ENCODE results near the gene TFB1M. TPM values are rescaled to one million over a fixed set of nuclear protein-coding genes. Genes with fewer than 3 reads are reported as not detected.
"Not testable (repeated sequence)": the region's sequence is repeated elsewhere in the genome, so short reads cannot be mapped to it uniquely, and the experiment has no call there.

TFB1M gene
- total RNA-seq, 1 donor from 2014 or later, result 41.4 TPM

GRCh38 chr6:155274106-155274505, 40.2 kb downstream of the TFB1M start:
- Mint-ChIP-seq H3K9me3 (no peaks in the 10 kb centered on the region), H3K27ac (no peak overlapping the region), H3K4me1 (peaks cover 4% of the 10 kb centered on the region), H3K36me3 (ENCODE audit: low read depth) (peaks cover 22% of the 10 kb centered on the region), H3K4me3 (no peak overlapping the region), H3K27me3 (no peaks in the 10 kb centered on the region)
- intact Hi-C loops (cut with micrococcal nuclease), result no loop called here
- DNase-seq, result no peak

GRCh38 chr6:155273431-155273830, 40.9 kb downstream of the TFB1M start:
- no peak for DNase-seq
- H3K27me3 Mint-ChIP-seq, result no peaks in the 10 kb centered on the region
- no peak overlapping the region for H3K4me3 Mint-ChIP-seq
- peak overlapping the region; percentile 21 for H3K27ac Mint-ChIP-seq
- intact Hi-C loops (cut with micrococcal nuclease), result no loop called here
- H3K9me3 Mint-ChIP-seq, result no peaks in the 10 kb centered on the region
- peaks cover 22% of the 10 kb centered on the region for H3K36me3 Mint-ChIP-seq (ENCODE audit: low read depth)
- peaks cover 4% of the 10 kb centered on the region for H3K4me1 Mint-ChIP-seq

- Mint-ChIP-seq H3K4me3 (no peak overlapping the region), H3K36me3 (ENCODE audit: low read depth) (peaks cover 20% of the 10 kb centered on the region), H3K27ac (no peak overlapping the region), H3K4me1 (peaks cover 8% of the 10 kb centered on the region), H3K9me3 (no peaks in the 10 kb centered on the region), H3K27me3 (no peaks in the 10 kb centered on the region)
- intact Hi-C loops (cut with micrococcal nuclease), result no loop called here
- no peak for DNase-seq
These were observed 41.7 kb downstream of the TFB1M start for GRCh38 chr6:155272353-155273232.

GRCh38 chr6:155271145-155271544, 43.1 kb downstream of the TFB1M start:
- H3K36me3 Mint-ChIP-seq (ENCODE audit: low read depth), result peaks cover 22% of the 10 kb centered on the region
- no peaks in the 10 kb centered on the region for H3K9me3 Mint-ChIP-seq
- no peak overlapping the region for H3K27ac Mint-ChIP-seq
- H3K4me1 Mint-ChIP-seq, result peaks cover 8% of the 10 kb centered on the region
- no peak overlapping the region for H3K4me3 Mint-ChIP-seq
- no peak for DNase-seq
- no peaks in the 10 kb centered on the region for H3K27me3 Mint-ChIP-seq
- intact Hi-C loops (cut with micrococcal nuclease), result no loop called here

- no peaks in the 10 kb centered on the region for H3K9me3 Mint-ChIP-seq
- peaks cover 25% of the 10 kb centered on the region for H3K36me3 Mint-ChIP-seq (ENCODE audit: low read depth)
- intact Hi-C loops (cut with micrococcal nuclease), result no loop called here
- no peak overlapping the region for H3K27ac Mint-ChIP-seq
- no peak overlapping the region for H3K4me3 Mint-ChIP-seq
- no peaks in the 10 kb centered on the region for H3K27me3 Mint-ChIP-seq
- DNase-seq, result no peak
- peaks cover 8% of the 10 kb centered on the region for H3K4me1 Mint-ChIP-seq
These were observed 43.7 kb downstream of the TFB1M start for GRCh38 chr6:155270561-155271091.

- H3K27ac Mint-ChIP-seq, result no peak overlapping the region
- peaks cover 8% of the 10 kb centered on the region for H3K4me1 Mint-ChIP-seq
- peaks cover 23% of the 10 kb centered on the region for H3K36me3 Mint-ChIP-seq (ENCODE audit: low read depth)
- DNase-seq, result peak; percentile 50
- H3K9me3 Mint-ChIP-seq, result no peaks in the 10 kb centered on the region
- intact Hi-C loops (cut with micrococcal nuclease), result no loop called here
- H3K27me3 Mint-ChIP-seq, result no peaks in the 10 kb centered on the region
- H3K4me3 Mint-ChIP-seq, result no peak overlapping the region
These were observed 44.5 kb downstream of the TFB1M start for GRCh38 chr6:155269765-155270164.

GRCh38 chr6:155268088-155268867, 46.0 kb downstream of the TFB1M start:
- DNase-seq, result peak; percentile 71
- H3K27me3 Mint-ChIP-seq, H3K4me1 Mint-ChIP-seq, H3K9me3 Mint-ChIP-seq, H3K27ac Mint-ChIP-seq, H3K4me3 Mint-ChIP-seq: not testable (repeated sequence)
- intact Hi-C loops (cut with micrococcal nuclease), result loop anchor here (1.0 kb wide), 1 partner anchor 340 kb away; no protein-coding TSS in a partner anchor
- H3K36me3 Mint-ChIP-seq (ENCODE audit: low read depth), result peaks cover 22% of the 10 kb centered on the region

GRCh38 chr6:155267411-155267810, 46.9 kb downstream of the TFB1M start:
- no peak overlapping the region for H3K4me3 Mint-ChIP-seq
- peaks cover 8% of the 10 kb centered on the region for H3K4me1 Mint-ChIP-seq
- H3K27ac Mint-ChIP-seq, result no peak overlapping the region
- peaks cover 19% of the 10 kb centered on the region for H3K36me3 Mint-ChIP-seq (ENCODE audit: low read depth)
- H3K9me3 Mint-ChIP-seq, result no peaks in the 10 kb centered on the region
- intact Hi-C loops (cut with micrococcal nuclease), result no loop called here
- peak; percentile 43 for DNase-seq
- no peaks in the 10 kb centered on the region for H3K27me3 Mint-ChIP-seq

GRCh38 chr6:155265843-155266535, 48.3 kb downstream of the TFB1M start:
- H3K27ac Mint-ChIP-seq, result no peak overlapping the region
- intact Hi-C loops (cut with micrococcal nuclease), result no loop called here
- no peak overlapping the region for H3K4me3 Mint-ChIP-seq
- no peaks in the 10 kb centered on the region for H3K9me3 Mint-ChIP-seq
- DNase-seq, result no peak
- no peaks in the 10 kb centered on the region for H3K27me3 Mint-ChIP-seq
- H3K36me3 Mint-ChIP-seq (ENCODE audit: low read depth), result peaks cover 19% of the 10 kb centered on the region
- peaks cover 13% of the 10 kb centered on the region for H3K4me1 Mint-ChIP-seq

GRCh38 chr6:155264693-155265320, 49.5 kb downstream of the TFB1M start:
- no peak overlapping the region for H3K4me3 Mint-ChIP-seq
- no peaks in the 10 kb centered on the region for H3K9me3 Mint-ChIP-seq
- no peak overlapping the region for H3K27ac Mint-ChIP-seq
- intact Hi-C loops (cut with micrococcal nuclease), result no loop called here
- DNase-seq, result peak; percentile 47
- peaks cover 13% of the 10 kb centered on the region for H3K36me3 Mint-ChIP-seq (ENCODE audit: low read depth)
- H3K4me1 Mint-ChIP-seq, result peaks cover 13% of the 10 kb centered on the region
- no peaks in the 10 kb centered on the region for H3K27me3 Mint-ChIP-seq

- no peaks in the 10 kb centered on the region for H3K9me3 Mint-ChIP-seq
- no peak within 1 kb of the TSS for H3K27ac Mint-ChIP-seq
- peaks cover 13% of the 10 kb centered on the region for H3K4me1 Mint-ChIP-seq
- peaks cover 13% of the 10 kb centered on the region for H3K36me3 Mint-ChIP-seq (ENCODE audit: low read depth)
- no peak for DNase-seq
- intact Hi-C loops (cut with micrococcal nuclease), result no loop called here
- no peaks in the 10 kb centered on the region for H3K27me3 Mint-ChIP-seq
- no peak within 1 kb of the TSS for H3K4me3 Mint-ChIP-seq
These were observed 50.8 kb downstream of the TFB1M start, which contains the start of gene CLDN20 for GRCh38 chr6:155263373-155264063. Gene CLDN20 (plus strand): TSS chr6:155264013. CDS start chr6:155275720, 11,707 bp downstream.

GRCh38 chr6:155262655-155263054, 51.6 kb downstream of the TFB1M start:
- Mint-ChIP-seq H3K36me3 (ENCODE audit: low read depth) (peaks cover 18% of the 10 kb centered on the region), H3K4me3 (no peak overlapping the region), H3K9me3 (no peaks in the 10 kb centered on the region), H3K27me3 (no peaks in the 10 kb centered on the region), H3K4me1 (peaks cover 9% of the 10 kb centered on the region), H3K27ac (peak overlapping the region; percentile 43)
- DNase-seq, result no peak
- intact Hi-C loops (cut with micrococcal nuclease), result no loop called here
